ENCODE measurements around the gene MFAP4. TPM values are rescaled to one million over a fixed set of nuclear protein-coding genes. Genes with fewer than 3 reads are reported as not detected.
A peak's percentile ranks its signal among the peaks of the same experiment; 100 is the strongest.
"Not testable (repeated sequence)": the region's sequence is repeated elsewhere in the genome, so short reads cannot be mapped to it uniquely, and the experiment has no call there.

Gene MFAP4
- total RNA-seq, 1 donor from 2014 or later, result 0.26 TPM

GRCh38 chr17:19354748-19355147 lies 32.2 kb downstream of the MFAP4 start:
- FAIRE-seq (no peak), DNase-seq (ENCODE audit: low read depth) (no peak)
- Histone ChIP-seq H3K27me3 (ENCODE audit: control insufficient read depth, insufficient read depth, low read length) (no peaks in the 10 kb centered on the region), H3K4me3 (ENCODE audit: low read depth, low read length) (no peak overlapping the region), H3K36me3 (ENCODE audit: control insufficient read depth, insufficient read depth, low read length) (peaks cover 3% of the 10 kb centered on the region)
- no peak for TF ChIP-seq CTCF (IDR thresholded peaks at IDR 0.05; ENCODE audit: insufficient read depth, low read length, severe bottlenecking)

GRCh38 chr17:19353401-19353800 lies 33.6 kb downstream of the MFAP4 start:
- not testable (repeated sequence) for FAIRE-seq

GRCh38 chr17:19348806-19349205 lies 38.2 kb downstream of the MFAP4 start:
- Histone ChIP-seq H3K27me3 (ENCODE audit: control insufficient read depth, insufficient read depth, low read length) (no peaks in the 10 kb centered on the region), H3K36me3 (ENCODE audit: control insufficient read depth, insufficient read depth, low read length) (no peaks in the 10 kb centered on the region), H3K4me3 (ENCODE audit: low read depth, low read length) (no peak overlapping the region)
- no peak for FAIRE-seq
- TF ChIP-seq CTCF (IDR thresholded peaks at IDR 0.05; ENCODE audit: insufficient read depth, low read length, severe bottlenecking), result no peak
- DNase-seq (ENCODE audit: low read depth), result no peak

More at GRCh38 chr17:19353401-19353800, 33.6 kb downstream of the MFAP4 start:
- not testable (repeated sequence) for DNase-seq (ENCODE audit: low read depth); H3K27me3 ChIP-seq (ENCODE audit: control insufficient read depth, insufficient read depth, low read length); H3K36me3 ChIP-seq (ENCODE audit: control insufficient read depth, insufficient read depth, low read length); H3K4me3 ChIP-seq (ENCODE audit: low read depth, low read length)

GRCh38 chr17:19348081-19348650 lies 38.8 kb downstream of the MFAP4 start:
- DNase-seq (ENCODE audit: low read depth), result no peak

GRCh38 chr17:19347323-19348080 lies 39.5 kb downstream of the MFAP4 start:
- H3K4me3 ChIP-seq (ENCODE audit: low read depth, low read length), result no peak overlapping the region
- H3K27me3 ChIP-seq (ENCODE audit: control insufficient read depth, insufficient read depth, low read length), result no peaks in the 10 kb centered on the region
- no peak for TF ChIP-seq CTCF (IDR thresholded peaks at IDR 0.05; ENCODE audit: insufficient read depth, low read length, severe bottlenecking)
- no peaks in the 10 kb centered on the region for H3K36me3 ChIP-seq (ENCODE audit: control insufficient read depth, insufficient read depth, low read length)
- DNase-seq (ENCODE audit: low read depth) (no peak), FAIRE-seq (no peak)

More at GRCh38 chr17:19348081-19348650, 38.8 kb downstream of the MFAP4 start:
- H3K27me3 ChIP-seq (ENCODE audit: control insufficient read depth, insufficient read depth, low read length), result no peaks in the 10 kb centered on the region
- FAIRE-seq, result no peak
- H3K36me3 ChIP-seq (ENCODE audit: control insufficient read depth, insufficient read depth, low read length), result no peaks in the 10 kb centered on the region
- TF ChIP-seq CTCF (IDR thresholded peaks at IDR 0.05; ENCODE audit: insufficient read depth, low read length, severe bottlenecking), result no peak
- no peak overlapping the region for H3K4me3 ChIP-seq (ENCODE audit: low read depth, low read length)

- TF ChIP-seq CTCF (IDR thresholded peaks at IDR 0.05; ENCODE audit: insufficient read depth, low read length, severe bottlenecking), result no peak
- no peaks in the 10 kb centered on the region for H3K36me3 ChIP-seq (ENCODE audit: control insufficient read depth, insufficient read depth, low read length)
- DNase-seq (ENCODE audit: low read depth) (peak; percentile 53), FAIRE-seq (peak; percentile 92)
- no peak overlapping the region for H3K4me3 ChIP-seq (ENCODE audit: low read depth, low read length)
- H3K27me3 ChIP-seq (ENCODE audit: control insufficient read depth, insufficient read depth, low read length), result no peaks in the 10 kb centered on the region
These were observed 40.4 kb downstream of the MFAP4 start for GRCh38 chr17:19346351-19347255.
